GM10266 (cell line): ENCODE measurements around the gene EIF4G1.

Experiments
- DNase-seq: peaks from one replicate; pipeline ENCODE4 v3.0.0; 2012; ENCODE audit errors: extremely low spot score
- CTCF ChIP-seq: IDR thresholded peaks from 2 replicates; pipeline ENCODE4 v1.5.1; 2012; ENCODE audit warnings: mild to moderate bottlenecking, low read depth; ENCODE audit not compliant: control insufficient read depth, insufficient read depth; ENCODE audit errors: missing control alignments

Gene EIF4G1

GRCh38 chr3:184352897-184353545 lies 38.6 kb downstream of the EIF4G1 start:
- no peak for DNase-seq
- TF ChIP-seq CTCF: no peak

GRCh38 chr3:184353546-184353941 lies 39.1 kb downstream of the EIF4G1 start:
- no peak for TF ChIP-seq CTCF
- no peak for DNase-seq

GRCh38 chr3:184354121-184354728 lies 39.8 kb downstream of the EIF4G1 start:
- TF ChIP-seq CTCF: peak; percentile 94
- peak; percentile 87 for DNase-seq

GRCh38 chr3:184354754-184355153 lies 40.3 kb downstream of the EIF4G1 start:
- no peak for DNase-seq
- TF ChIP-seq CTCF: no peak

GRCh38 chr3:184355261-184356040 lies 41.0 kb downstream of the EIF4G1 start:
- no peak for TF ChIP-seq CTCF
- DNase-seq: no peak

- no peak for DNase-seq
- TF ChIP-seq CTCF: no peak
These were observed 43.1 kb downstream of the EIF4G1 start for GRCh38 chr3:184357248-184358123.
